Ascending aorta (tissue), 2 donors: Measurements from ENCODE around the gene TMUB1. TPM values are rescaled to one million over a fixed set of nuclear protein-coding genes. Genes with fewer than 3 reads are reported as not detected.
"Not testable (repeated sequence)": the region's sequence is repeated elsewhere in the genome, so short reads cannot be mapped to it uniquely, and the experiment has no call there.

Source experiments
- DNase-seq, 2 donors: peaks; one replicate each; pipeline ENCODE4 v3.0.0-alpha.2; 2019; ENCODE audit warnings: low spot score in 2 of 2
- H3K27ac ChIP-seq, 2 donors: fragments of 200-600 bp; sonication (generic); one replicate each; pipeline ENCODE4 v1.5.1; 2016 to 2017; ENCODE audit warnings: mild to moderate bottlenecking in 1 of 2
- H3K27me3 ChIP-seq: fragments of 200-600 bp; sonication (generic); one replicate; pipeline ENCODE4 v1.5.1; 2017
- H3K36me3 ChIP-seq, 2 donors: fragments of 200-600 bp; sonication (generic); one replicate each; pipeline ENCODE4 v1.5.1; 2016
- H3K4me1 ChIP-seq, 2 donors: fragments of 200-600 bp; sonication (generic); one replicate each; pipeline ENCODE4 v1.5.1; 2016 to 2017; ENCODE audit warnings: mild to moderate bottlenecking in 1 of 2
- H3K4me3 ChIP-seq, 2 donors: fragments of 200-600 bp; sonication (generic); one replicate each; pipeline ENCODE4 v1.5.1; 2016 to 2017; ENCODE audit warnings: mild to moderate bottlenecking in 1 of 2
- H3K9me3 ChIP-seq, 2 donors: fragments of 200-600 bp; sonication (generic); one replicate each; pipeline ENCODE4 v1.5.1; 2016
- CTCF ChIP-seq, 3 experiments: fragments of 200-600 bp in 2 of 3; fragments of 450-650 bp in 1 of 3; sonication (generic) in 2 of 3; IDR thresholded peaks; one replicate each; pipeline ENCODE4 v1.5.1; 2016 to 2019; ENCODE audit warnings: antibody characterized with exemption in 3 of 3, mild to moderate bottlenecking in 1 of 3, moderate library complexity in 1 of 3
- intact Hi-C: fragments of 100-400 bp; cut with DNase I; formaldehyde crosslinking; loops from one replicate; pipeline ENCODE4 v1.15.1; 2023
- total RNA-seq: library from RNA; depleted of rRNA; stranded (reverse); fragments of >200 nt; gene quantifications from one replicate; pipeline ENCODE4 v1.1.0, GENCODE V29; 2016

TMUB1 gene
- total RNA-seq, 1 donor from 2014 or later = 143 TPM

- Histone ChIP-seq H3K27me3 (no peaks in the 10 kb centered on the region), H3K9me3 (no peaks in the 10 kb centered on the region), H3K4me1 (peaks cover 0 to 7% of the 10 kb centered on the region in 2 donors), H3K36me3 (peaks cover 4 to 12% of the 10 kb centered on the region in 2 donors), H3K4me3 (no peak overlapping the region), H3K27ac (no peak overlapping the region)
- intact Hi-C loops = no loop called here
- no peak for TF ChIP-seq CTCF (IDR thresholded peaks at IDR 0.05)
- no peak for DNase-seq
Measured at GRCh38 chr7:151046603-151047573, 36.4 kb downstream of the TMUB1 start.

- Histone ChIP-seq H3K27me3 (no peaks in the 10 kb centered on the region), H3K36me3 (peaks cover 6 to 14% of the 10 kb centered on the region in 2 donors), H3K4me3 (no peak overlapping the region), H3K9me3 (no peaks in the 10 kb centered on the region), H3K4me1 (peaks cover 0 to 1% of the 10 kb centered on the region in 2 donors), H3K27ac (no peak overlapping the region)
- DNase-seq = no peak
- intact Hi-C loops = no loop called here
- no peak for TF ChIP-seq CTCF (IDR thresholded peaks at IDR 0.05)
Measured at GRCh38 chr7:151045967-151046366, 37.3 kb downstream of the TMUB1 start.

- H3K36me3 ChIP-seq = peaks cover 6 to 14% of the 10 kb centered on the region in 2 donors
Measured at GRCh38 chr7:151045262-151045661, 38.0 kb downstream of the TMUB1 start.

GRCh38 chr7:151043959-151044358 is 39.3 kb downstream of the TMUB1 start:
- Histone ChIP-seq H3K9me3 (no peaks in the 10 kb centered on the region), H3K4me3 (no peak overlapping the region), H3K36me3 (peaks cover 6 to 14% of the 10 kb centered on the region in 2 donors), H3K4me1 (peaks cover under 1 to 1% of the 10 kb centered on the region in 2 donors), H3K27ac (no peak overlapping the region), H3K27me3 (no peaks in the 10 kb centered on the region)
- TF ChIP-seq CTCF (IDR thresholded peaks at IDR 0.05) = no peak
- no peak for DNase-seq
- intact Hi-C loops = no loop called here

More at GRCh38 chr7:151045262-151045661, 38.0 kb downstream of the TMUB1 start:
- Histone ChIP-seq H3K27me3 (no peaks in the 10 kb centered on the region), H3K4me1 (no peaks in the 10 kb centered on the region), H3K4me3 (no peak overlapping the region), H3K9me3 (no peaks in the 10 kb centered on the region), H3K27ac (no peak overlapping the region)
- no peak for TF ChIP-seq CTCF (IDR thresholded peaks at IDR 0.05)
- intact Hi-C loops = no loop called here
- DNase-seq = no peak

GRCh38 chr7:151043449-151043848 is 39.8 kb downstream of the TMUB1 start:
- H3K36me3 ChIP-seq = peaks cover 6 to 14% of the 10 kb centered on the region in 2 donors
- H3K27me3 ChIP-seq, H3K27ac ChIP-seq, H3K4me3 ChIP-seq, intact Hi-C loops, DNase-seq, H3K9me3 ChIP-seq, H3K4me1 ChIP-seq: not testable (repeated sequence)
